GM21619 (cell line): ENCODE measurements around the gene RPL27.

Experiments
- ATAC-seq: cut with Tn5 transposase; IDR thresholded peaks from one replicate; pipeline ENCODE4 v1.9.1; 2021; ENCODE audit not compliant: unreplicated experiment

The RPL27 gene

DNA sequence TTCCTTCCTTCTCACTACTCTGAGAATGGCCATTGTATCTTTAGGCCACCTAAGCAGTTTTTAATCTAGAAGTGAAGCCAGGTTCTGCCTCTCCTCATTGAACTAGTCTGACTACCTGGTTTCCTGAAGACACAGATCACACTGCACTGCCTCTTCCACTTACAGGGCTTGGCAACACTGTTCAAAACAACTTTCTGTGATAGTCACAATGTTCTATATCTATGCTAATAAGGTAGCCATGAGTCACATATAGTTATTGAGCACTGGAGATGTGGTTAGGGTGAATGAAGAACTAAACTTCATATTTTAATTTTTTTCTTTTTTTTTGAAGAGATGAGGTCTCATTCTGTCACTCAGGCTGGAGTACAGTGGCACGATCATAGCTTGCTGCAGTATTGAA lies 53.8 kb downstream of the RPL27 start:
- ATAC-seq = no peak
